ENCODE measurements around the gene FLRT2. TPM values are rescaled to one million over a fixed set of nuclear protein-coding genes. Genes with fewer than 3 reads are reported as not detected.

The FLRT2 gene
- total RNA-seq, 2 experiments from 2014 or later: not detected

DNA sequence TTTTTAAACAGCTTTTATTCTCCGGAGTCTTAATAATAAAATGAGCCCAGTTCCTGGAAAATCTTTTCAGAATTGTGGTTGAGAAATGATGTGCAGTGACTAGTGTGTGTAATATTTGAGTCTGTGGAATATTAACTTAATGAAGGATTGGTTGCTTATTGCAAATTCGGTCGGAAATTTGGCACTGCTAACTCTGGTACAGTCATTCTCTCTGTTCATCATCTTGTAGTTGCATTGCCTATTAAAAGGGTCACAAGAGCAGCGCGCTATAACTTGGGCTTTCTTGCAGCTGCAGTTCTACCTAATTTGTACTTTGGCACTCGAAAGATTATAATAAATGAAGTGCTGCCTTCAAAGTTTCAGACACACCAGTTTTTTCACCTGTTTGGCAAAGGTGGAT, 146.0 kb downstream of the FLRT2 start:
- Mint-ChIP-seq H3K27me3 (no peaks in the 10 kb centered on the region), H3K4me3 (no peak overlapping the region), H3K9me3 (no peaks in the 10 kb centered on the region)

DNA sequence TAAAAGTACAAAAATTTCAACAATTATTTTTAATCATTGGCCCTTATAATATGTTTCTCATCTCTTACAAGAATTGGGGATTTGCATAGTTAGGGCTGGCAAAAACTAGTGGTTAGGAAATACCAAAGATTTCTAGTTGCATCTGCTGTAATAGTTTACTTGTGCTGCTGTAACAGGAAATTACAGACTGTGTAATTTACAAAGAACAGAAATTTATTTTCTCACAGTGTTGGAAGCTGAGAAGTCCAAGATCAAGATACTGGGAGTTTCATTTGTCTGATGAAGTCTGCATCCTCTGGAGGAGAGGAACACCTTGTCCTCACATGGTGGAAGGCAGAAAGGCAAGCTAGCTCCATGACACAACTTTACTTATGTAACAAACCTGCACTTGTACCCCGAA, 157.0 kb downstream of the FLRT2 start:
- Mint-ChIP-seq H3K27ac (no peak overlapping the region), H3K9me3 (no peaks in the 10 kb centered on the region), H3K27me3 (no peaks in the 10 kb centered on the region)

More for the DNA sequence above, 146.0 kb downstream of the FLRT2 start:
- no peak for DNase-seq
- no peaks in the 10 kb centered on the region for H3K4me1 Mint-ChIP-seq
- no peak overlapping the region for H3K27ac Mint-ChIP-seq
- H3K36me3 Mint-ChIP-seq: no peaks in the 10 kb centered on the region

DNA sequence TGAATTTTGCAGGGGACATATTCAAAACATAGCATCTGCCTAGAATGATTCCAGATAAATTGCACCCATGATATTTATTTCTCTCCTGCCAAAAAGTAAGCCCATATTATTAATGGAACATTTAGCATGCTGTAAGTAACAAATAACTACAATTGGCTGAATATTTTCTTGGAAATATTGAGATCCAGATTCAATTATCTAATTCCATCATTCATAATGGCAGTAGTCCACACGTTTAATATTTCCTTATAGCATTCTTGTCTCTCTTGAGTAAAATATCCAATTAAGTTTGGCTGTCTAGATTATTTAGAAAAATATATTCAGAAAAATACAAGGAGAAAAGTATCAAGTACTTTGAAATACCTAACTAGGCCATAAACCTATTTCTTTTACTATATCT, 157.5 kb downstream of the FLRT2 start:
- Mint-ChIP-seq H3K27ac (no peak overlapping the region), H3K4me1 (no peaks in the 10 kb centered on the region)

More for the DNA sequence above, 157.0 kb downstream of the FLRT2 start:
- Mint-ChIP-seq H3K36me3 (no peaks in the 10 kb centered on the region), H3K4me1 (no peaks in the 10 kb centered on the region), H3K4me3 (no peak overlapping the region)
- DNase-seq: no peak

DNA sequence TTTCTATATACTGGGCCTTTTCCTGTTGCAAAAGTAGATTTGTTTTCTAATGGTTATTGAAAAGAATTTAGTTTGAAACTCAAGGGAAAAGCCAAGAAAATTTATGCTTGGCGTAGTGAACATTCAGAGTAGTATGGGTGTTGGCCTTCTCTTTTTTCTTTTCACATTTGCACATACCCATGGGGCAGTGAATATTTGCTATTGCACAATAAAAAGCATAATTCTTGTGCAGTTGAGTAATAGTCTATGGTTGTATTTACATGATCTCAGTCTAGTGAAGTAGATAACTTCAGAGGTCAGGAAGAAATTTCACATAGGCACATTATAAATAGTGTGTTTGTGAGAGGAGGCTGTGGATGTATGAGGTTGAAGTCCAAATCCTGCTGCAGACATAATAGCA, 158.1 kb downstream of the FLRT2 start:
- no peak for DNase-seq
- Mint-ChIP-seq H3K27me3 (no peaks in the 10 kb centered on the region), H3K9me3 (no peaks in the 10 kb centered on the region), H3K4me1 (no peaks in the 10 kb centered on the region), H3K36me3 (no peaks in the 10 kb centered on the region), H3K4me3 (no peak overlapping the region), H3K27ac (no peak overlapping the region)

More for the DNA sequence above, 157.5 kb downstream of the FLRT2 start:
- Mint-ChIP-seq H3K4me3 (no peak overlapping the region), H3K36me3 (no peaks in the 10 kb centered on the region), H3K27me3 (no peaks in the 10 kb centered on the region), H3K9me3 (no peaks in the 10 kb centered on the region)
- DNase-seq: no peak

DNA sequence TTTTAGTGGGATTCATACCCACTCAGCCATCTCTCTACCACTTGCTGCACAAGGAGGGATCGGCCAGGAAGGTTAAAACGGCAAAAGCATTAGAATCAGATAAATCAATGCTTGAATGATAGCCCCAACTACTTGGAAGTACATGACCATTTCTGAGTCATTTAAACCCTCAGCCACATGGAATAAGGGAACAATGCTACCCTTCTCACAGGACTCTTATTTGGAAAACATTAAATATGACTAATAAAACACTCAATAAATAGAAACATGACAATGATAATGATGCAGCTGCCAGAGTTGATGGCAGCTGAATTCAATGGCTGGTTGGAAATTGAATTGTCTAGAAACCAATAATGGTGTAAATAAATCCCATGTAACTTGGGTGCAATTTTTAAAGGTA, 165.4 kb downstream of the FLRT2 start:
- Mint-ChIP-seq H3K4me1 (no peaks in the 10 kb centered on the region), H3K27ac (no peak overlapping the region), H3K4me3 (no peak overlapping the region), H3K36me3 (no peaks in the 10 kb centered on the region), H3K9me3 (no peaks in the 10 kb centered on the region), H3K27me3 (no peaks in the 10 kb centered on the region)
- DNase-seq: no peak

DNA sequence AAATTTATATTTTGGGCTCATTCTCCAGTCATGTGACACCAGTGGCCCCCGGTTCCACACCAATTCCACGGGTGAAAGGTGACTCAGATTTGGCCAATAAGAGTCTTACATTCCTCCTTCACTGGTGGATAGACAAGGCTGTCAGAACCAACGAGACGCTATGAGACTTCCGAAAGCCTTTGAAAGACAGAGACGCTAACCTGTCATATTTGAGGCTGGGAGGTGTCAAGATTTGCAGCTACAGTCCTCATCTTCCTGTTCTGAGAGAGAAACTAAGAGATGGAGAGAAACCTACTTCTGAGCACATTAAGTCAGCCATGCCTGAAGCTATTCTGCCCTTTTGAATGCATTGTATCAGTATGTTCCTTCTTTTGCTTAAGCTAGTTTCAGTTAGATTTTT, 171.2 kb downstream of the FLRT2 start:
- Mint-ChIP-seq H3K9me3 (peaks cover 3% of the 10 kb centered on the region), H3K4me3 (no peak overlapping the region), H3K36me3 (no peaks in the 10 kb centered on the region), H3K27me3 (no peaks in the 10 kb centered on the region), H3K4me1 (no peaks in the 10 kb centered on the region), H3K27ac (no peak overlapping the region)
- DNase-seq: no peak

DNA sequence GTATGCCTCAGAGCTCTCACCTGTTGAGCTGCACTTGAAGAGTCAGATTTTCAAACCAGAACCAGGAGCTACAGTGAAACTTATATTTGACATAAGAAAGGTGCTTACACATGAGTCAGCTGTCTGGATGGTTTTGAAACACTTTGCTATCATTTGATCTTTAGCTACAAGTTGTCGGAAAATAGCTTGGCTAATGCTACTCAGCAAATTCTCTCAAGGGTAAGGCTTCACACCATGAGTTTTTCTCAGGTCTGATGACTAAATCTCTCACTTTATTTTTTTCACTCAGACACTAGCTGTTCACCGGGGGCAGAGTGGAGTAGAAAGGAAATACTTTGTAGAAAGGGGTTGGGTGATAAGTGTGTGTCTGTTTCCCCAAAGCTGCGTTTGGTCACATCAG, 171.8 kb downstream of the FLRT2 start:
- no peaks in the 10 kb centered on the region for H3K36me3 Mint-ChIP-seq
- H3K27ac Mint-ChIP-seq: no peak overlapping the region
- H3K9me3 Mint-ChIP-seq: peaks cover 3% of the 10 kb centered on the region
- no peak for DNase-seq
- no peak overlapping the region for H3K4me3 Mint-ChIP-seq
- H3K4me1 Mint-ChIP-seq: no peaks in the 10 kb centered on the region
- H3K27me3 Mint-ChIP-seq: no peaks in the 10 kb centered on the region

DNA sequence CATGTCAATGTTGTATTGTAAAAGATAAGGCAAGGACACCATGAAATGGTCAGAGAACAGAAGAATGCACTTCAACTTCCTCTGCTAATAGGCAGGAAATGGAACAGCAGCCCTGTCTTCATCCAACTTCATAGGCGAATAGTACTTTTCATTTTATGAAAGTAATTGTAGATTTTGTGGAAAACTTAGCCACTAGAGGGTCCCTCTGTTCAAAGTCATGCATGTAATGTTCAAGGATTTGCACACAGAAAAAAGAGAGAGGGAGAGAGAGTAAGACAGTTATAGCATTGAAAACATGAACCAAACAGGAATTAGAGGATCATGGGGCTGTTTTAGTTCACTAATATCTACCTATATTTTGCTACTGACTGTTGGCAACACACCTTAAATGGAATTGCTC, 172.2 kb downstream of the FLRT2 start:
- Mint-ChIP-seq H3K36me3 (no peaks in the 10 kb centered on the region), H3K27me3 (no peaks in the 10 kb centered on the region), H3K4me1 (no peaks in the 10 kb centered on the region), H3K4me3 (no peak overlapping the region), H3K9me3 (peaks cover 3% of the 10 kb centered on the region), H3K27ac (no peak overlapping the region)
- DNase-seq: no peak

DNA sequence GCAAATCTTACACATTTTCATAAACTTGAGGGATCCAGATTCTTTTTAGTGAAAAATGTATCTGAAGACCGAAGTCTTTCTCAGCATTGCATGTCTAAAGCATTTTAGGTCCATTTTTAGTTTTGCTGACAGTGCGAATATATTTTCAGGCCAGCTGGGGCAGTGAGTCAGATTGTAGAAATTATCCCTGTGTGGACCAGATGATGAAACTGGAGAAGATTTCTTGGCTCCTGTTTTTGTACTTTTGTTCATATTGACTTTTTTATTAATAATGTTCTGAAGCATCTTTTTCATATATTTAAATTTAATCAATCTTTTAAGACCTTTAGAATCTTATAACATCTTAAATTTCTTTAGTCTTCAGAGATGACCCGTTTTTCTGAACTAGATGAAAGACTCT, 173.1 kb downstream of the FLRT2 start:
- H3K27ac Mint-ChIP-seq: no peak overlapping the region
- H3K9me3 Mint-ChIP-seq: peaks cover 3% of the 10 kb centered on the region
- H3K36me3 Mint-ChIP-seq: no peaks in the 10 kb centered on the region
- no peak overlapping the region for H3K4me3 Mint-ChIP-seq
- no peaks in the 10 kb centered on the region for H3K4me1 Mint-ChIP-seq
- H3K27me3 Mint-ChIP-seq: no peaks in the 10 kb centered on the region
- DNase-seq: no peak
